PC-9 (cell line): ENCODE results near the gene COL15A1. TPM values are rescaled to one million over a fixed set of nuclear protein-coding genes. Genes with fewer than 3 reads are reported as not detected.

ENCODE experiments used
- BruUV-seq: library from RNA; stranded (reverse); fragments of 400-500 nt; replicated peaks from 2 replicates; lab custom pipeline; 2021; lab: Mats Ljungman, UMichigan
- CTCF ChIA-PET: fragments of 300-600 bp; sonication (Branson Sonifier 250); formaldehyde crosslinking; loops from one replicate; lab custom pipeline; 2022; ENCODE audit warnings: antibody characterized with exemption; lab: Charles Lee
- POLR2A ChIA-PET: fragments of 300-600 bp; sonication (Branson Sonifier 250); formaldehyde crosslinking; loops from one replicate; lab custom pipeline; 2022; ENCODE audit warnings: antibody characterized with exemption; ENCODE audit not compliant: unreplicated experiment; lab: Charles Lee
- DNase-seq, 2 experiments: peaks; one replicate each; pipeline versions ENCODE4 v3.0.0 to v3.0.0-alpha.2; 2015 to 2022; ENCODE audit warnings: mixed read lengths in 1 of 2
- H2AFZ ChIP-seq: fragments of 200-600 bp; sonication (generic); 2 replicates; pipeline ENCODE4 v1.8.1; 2017; ENCODE audit warnings: antibody characterized with exemption
- H3F3A ChIP-seq: fragments of 200-600 bp; sonication (generic); 2 replicates; pipeline ENCODE4 v1.8.1; 2017; ENCODE audit warnings: antibody characterized with exemption, mild to moderate bottlenecking, low read depth; ENCODE audit not compliant: insufficient read depth
- H3K27ac ChIP-seq: fragments of 200-600 bp; sonication (generic); 2 replicates; pipeline ENCODE4 v1.6.1; 2016; ENCODE audit warnings: mixed run types
- H3K27me3 ChIP-seq: fragments of 200-600 bp; sonication (generic); 2 replicates; pipeline ENCODE4 v1.6.1; 2016; ENCODE audit warnings: low read depth, mixed run types; ENCODE audit not compliant: insufficient read depth
- H3K36me3 ChIP-seq: fragments of 200-600 bp; sonication (generic); 2 replicates; pipeline ENCODE4 v1.6.1; 2016; ENCODE audit warnings: low read depth, mixed run types
- H3K4me1 ChIP-seq: fragments of 200-600 bp; sonication (generic); replicated peaks from 2 replicates; pipeline ENCODE4 v1.6.1; 2016; ENCODE audit warnings: mixed run types; ENCODE audit not compliant: insufficient read depth
- H3K4me2 ChIP-seq: fragments of 200-600 bp; sonication (generic); 2 replicates; pipeline ENCODE4 v1.6.1; 2017; ENCODE audit warnings: mixed run types
- H3K4me3 ChIP-seq: fragments of 200-600 bp; sonication (generic); 2 replicates; pipeline ENCODE4 v1.6.1; 2016; ENCODE audit warnings: mixed run types
- H3K79me2 ChIP-seq: fragments of 200-600 bp; sonication (generic); 2 replicates; pipeline ENCODE4 v1.6.1; 2017; ENCODE audit warnings: low read depth, mixed run types
- H3K9me2 ChIP-seq: fragments of 200-600 bp; sonication (generic); 2 replicates; pipeline ENCODE4 v1.8.1; 2017; ENCODE audit warnings: mild to moderate bottlenecking; ENCODE audit not compliant: insufficient read depth
- H3K9me3 ChIP-seq: fragments of 200-600 bp; sonication (generic); 2 replicates; pipeline ENCODE4 v1.8.1; 2016; ENCODE audit warnings: low read depth; ENCODE audit not compliant: insufficient read depth
- H4K20me1 ChIP-seq: fragments of 200-600 bp; sonication (generic); 2 replicates; pipeline ENCODE4 v1.8.1; 2017; ENCODE audit not compliant: insufficient read depth
- CTCF ChIP-seq: fragments of 200-600 bp; sonication (generic); conservative IDR thresholded peaks from 2 replicates; pipeline ENCODE4 v1.6.1; 2017; ENCODE audit warnings: mixed run types, antibody characterized with exemption, mild to moderate bottlenecking, moderate library complexity
- EZH2 ChIP-seq: fragments of 200-600 bp; sonication (generic); IDR thresholded peaks from 2 replicates; pipeline ENCODE4 v1.8.0; 2017; ENCODE audit warnings: antibody characterized with exemption, low read depth
- intact Hi-C: fragments of 100-400 bp; cut with micrococcal nuclease; formaldehyde crosslinking; loops from one replicate; pipeline ENCODE4 v1.10.0; 2022; ENCODE audit not compliant: unreplicated experiment
- total RNA-seq: library from RNA; stranded (reverse); gene quantifications from 2 replicates; pipeline ENCODE4 v1.2.3, GENCODE V29; 2021

The COL15A1 gene
- total RNA-seq, 1 experiment from 2014 or later = not detected

DNA sequence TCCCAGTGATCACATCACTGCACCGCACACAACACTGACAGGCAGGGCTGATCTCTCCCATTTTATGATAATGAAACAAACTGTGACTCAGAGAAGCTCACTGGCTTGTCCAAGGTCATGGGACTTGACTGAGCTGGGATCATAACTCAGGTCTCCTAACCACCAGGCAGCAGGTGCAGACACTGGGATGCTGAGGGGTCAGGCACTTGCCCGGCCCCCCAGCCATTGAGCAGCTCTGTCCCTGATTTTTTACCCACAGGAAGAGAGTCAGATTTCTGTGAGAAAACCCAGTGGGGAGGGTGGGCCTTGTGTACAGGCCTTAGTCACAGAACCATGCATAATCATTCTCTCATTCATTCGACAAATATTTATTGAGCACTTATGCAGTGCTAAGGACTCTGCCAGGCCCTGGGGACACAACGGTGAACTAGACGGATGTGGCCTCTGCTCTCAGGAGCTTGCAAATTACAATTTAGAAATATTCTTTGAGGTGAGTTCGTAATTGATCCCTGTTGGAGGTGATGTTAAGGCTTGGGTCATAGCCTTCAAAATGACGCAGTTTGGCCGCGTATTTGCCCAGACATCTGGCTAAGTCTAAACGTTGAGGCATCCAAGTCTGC is 106.7 kb downstream of the COL15A1 start:
- H3K4me2 ChIP-seq = peak overlapping the region; percentile 37
- no peaks in the 10 kb centered on the region for H3K27me3 ChIP-seq
- no peaks in the 10 kb centered on the region for H4K20me1 ChIP-seq
- TF ChIP-seq EZH2 = no peak
- TF ChIP-seq CTCF = no peak
- no peak overlapping the region for H3K4me3 ChIP-seq
- peaks cover 76% of the 10 kb centered on the region for H3K4me1 ChIP-seq
- intact Hi-C loops = loop anchor here (10.0 kb wide), 1 partner anchor 46 kb away; no protein-coding TSS in a partner anchor
- H3K9me3 ChIP-seq = no peaks in the 10 kb centered on the region
- no peaks in the 10 kb centered on the region for H3K79me2 ChIP-seq
- ChIA-PET CTCF (no interaction called here), POLR2A (no interaction called here)
- peaks cover 39% of the 10 kb centered on the region for H3F3A ChIP-seq
- no peaks in the 10 kb centered on the region for H3K36me3 ChIP-seq
- peak overlapping the region; percentile 86 for H3K27ac ChIP-seq
- no peaks in the 10 kb centered on the region for H3K9me2 ChIP-seq
- peak in 1 of 2 experiments; percentile 92 for DNase-seq
- no peak overlapping the region for H2AFZ ChIP-seq
- BruUV-seq = no TSS peak

DNA sequence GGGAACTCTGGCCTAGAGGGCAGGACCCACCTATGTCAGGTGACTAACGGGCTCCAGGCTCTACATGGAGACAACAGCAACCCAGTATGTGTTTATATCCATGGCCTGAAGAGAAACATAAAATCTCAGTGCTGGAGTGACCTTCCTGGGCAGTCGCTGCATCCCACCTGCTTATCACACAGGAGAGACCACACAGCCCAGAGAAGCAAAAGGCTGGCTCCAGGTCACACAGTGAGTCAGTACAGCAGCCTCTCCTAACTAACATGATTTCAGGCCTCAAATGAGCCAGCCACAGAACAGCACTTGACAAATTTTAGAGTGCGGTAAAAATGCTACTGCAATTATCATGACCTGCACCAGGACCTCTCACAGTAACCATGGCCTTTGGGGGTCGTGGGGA is 107.2 kb downstream of the COL15A1 start:
- Histone ChIP-seq H3K4me1 (peaks cover 81% of the 10 kb centered on the region), H4K20me1 (no peaks in the 10 kb centered on the region), H3F3A (peaks cover 45% of the 10 kb centered on the region), H3K9me2 (no peaks in the 10 kb centered on the region), H3K36me3 (no peaks in the 10 kb centered on the region), H3K27ac (peak overlapping the region; percentile 86), H3K79me2 (no peaks in the 10 kb centered on the region), H2AFZ (no peak overlapping the region), H3K27me3 (no peaks in the 10 kb centered on the region), H3K4me3 (no peak overlapping the region), H3K4me2 (peak overlapping the region; percentile 37), H3K9me3 (no peaks in the 10 kb centered on the region)
- intact Hi-C loops = loop anchor here (10.0 kb wide), 1 partner anchor 46 kb away; no protein-coding TSS in a partner anchor
- no peak for DNase-seq
- POLR2A ChIA-PET = interaction anchor here (0.6 kb wide), 1 partner anchor 313 kb away, joined by 6 read pairs; no protein-coding TSS in a partner anchor
- CTCF ChIA-PET = no interaction called here
- BruUV-seq = no TSS peak
- TF ChIP-seq CTCF = no peak
- no peak for TF ChIP-seq EZH2

DNA sequence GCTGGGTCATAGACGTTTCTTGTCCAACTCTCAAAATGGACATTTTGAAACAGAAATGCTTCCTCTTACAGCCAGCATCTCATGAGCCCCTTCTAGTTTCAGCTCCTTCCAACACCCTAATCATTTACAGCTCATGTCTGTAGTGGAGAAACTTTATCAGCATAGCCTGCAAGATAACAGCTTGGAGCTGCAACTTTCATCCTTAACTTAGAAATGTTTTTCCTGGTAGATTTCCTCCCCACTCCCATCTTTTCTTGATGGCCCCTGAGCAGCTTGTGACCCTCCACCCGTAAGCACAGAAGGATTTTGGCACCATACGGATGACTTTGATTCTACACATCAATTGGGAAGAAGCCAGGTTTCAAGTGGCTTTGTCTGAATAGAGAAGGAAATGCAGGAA is 107.7 kb downstream of the COL15A1 start:
- TF ChIP-seq EZH2 (no peak), CTCF (no peak)
- no peaks in the 10 kb centered on the region for H4K20me1 ChIP-seq
- H2AFZ ChIP-seq = no peak overlapping the region
- H3K36me3 ChIP-seq = no peaks in the 10 kb centered on the region
- intact Hi-C loops = loop anchor here (10.0 kb wide), 1 partner anchor 47 kb away; no protein-coding TSS in a partner anchor
- POLR2A ChIA-PET = interaction anchor here (0.6 kb wide), 1 partner anchor 313 kb away, joined by 6 read pairs; no protein-coding TSS in a partner anchor
- no peaks in the 10 kb centered on the region for H3K9me2 ChIP-seq
- H3K4me1 ChIP-seq = peaks cover 86% of the 10 kb centered on the region
- H3F3A ChIP-seq = peaks cover 49% of the 10 kb centered on the region
- H3K27ac ChIP-seq = peak overlapping the region; percentile 86
- H3K9me3 ChIP-seq = no peaks in the 10 kb centered on the region; the same call in 1 of the 2 replicates
- CTCF ChIA-PET = no interaction called here
- no peaks in the 10 kb centered on the region for H3K79me2 ChIP-seq
- no peak overlapping the region for H3K4me3 ChIP-seq
- peak overlapping the region; percentile 37 for H3K4me2 ChIP-seq
- no peaks in the 10 kb centered on the region for H3K27me3 ChIP-seq
- no TSS peak for BruUV-seq
- no peak for DNase-seq
